Forelimb muscle (tissue), 1 donor: ENCODE results near the gene ADCY7. TPM values are rescaled to one million over a fixed set of nuclear protein-coding genes. Genes with fewer than 3 reads are reported as not detected.
"Not testable (repeated sequence)": the region's sequence is repeated elsewhere in the genome, so short reads cannot be mapped to it uniquely, and the experiment has no call there.

Experiments
- DNase-seq: peaks from one replicate; pipeline ENCODE4 v3.0.0-alpha.2; 2013; ENCODE audit warnings: low read depth
- polyA plus RNA-seq: library from polyadenylated mRNA; unstranded; fragments of 120-200 nt; gene quantifications from one replicate; pipeline ENCODE4 v1.2.1, GENCODE V29; 2013; ENCODE audit not compliant: insufficient read length

The ADCY7 gene
- 6.7 TPM for polyA plus RNA-seq

DNA sequence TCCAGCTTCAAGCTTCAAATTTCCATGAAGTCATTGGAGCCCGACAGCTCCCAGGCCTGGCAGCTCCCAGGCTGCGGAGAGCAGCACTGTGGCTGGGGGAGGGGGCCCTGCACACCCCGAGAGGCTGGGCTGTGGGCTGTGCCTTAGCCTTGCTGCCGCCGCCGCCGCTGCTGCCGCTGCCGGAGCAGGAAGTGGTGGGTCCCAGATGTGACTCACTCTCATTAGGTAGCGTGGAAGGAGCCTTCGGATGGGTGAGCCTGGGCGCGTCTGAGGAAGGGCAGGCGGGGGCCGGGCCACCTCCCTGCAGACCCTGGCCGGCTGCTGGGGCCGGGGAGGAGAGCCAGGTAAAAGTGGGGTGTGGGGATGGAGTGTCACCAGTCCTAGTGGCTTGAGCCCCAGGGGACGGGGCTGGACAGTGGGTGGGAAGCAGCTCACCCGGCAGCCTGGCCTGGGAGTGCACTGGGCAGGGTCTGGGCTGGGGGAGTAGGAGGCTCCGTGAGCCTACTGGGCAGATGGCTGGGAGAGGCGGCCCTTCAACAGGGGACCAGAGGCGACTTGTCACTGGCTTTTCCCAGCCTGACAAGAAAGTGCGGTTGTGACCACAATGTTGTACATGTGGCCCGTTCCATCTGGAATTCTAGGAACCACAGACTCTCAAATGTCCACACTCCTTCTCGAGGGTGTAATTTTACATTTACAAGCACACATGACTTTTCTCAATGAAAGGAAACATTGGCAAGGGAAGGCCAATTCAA lies at the start of gene ADCY7:
ADCY7 (plus strand) TSS at position 215 of the 755 bp plus-strand sequence. CDS start 21,629 bp downstream, outside the sequence.
- DNase-seq, result no peak

DNA sequence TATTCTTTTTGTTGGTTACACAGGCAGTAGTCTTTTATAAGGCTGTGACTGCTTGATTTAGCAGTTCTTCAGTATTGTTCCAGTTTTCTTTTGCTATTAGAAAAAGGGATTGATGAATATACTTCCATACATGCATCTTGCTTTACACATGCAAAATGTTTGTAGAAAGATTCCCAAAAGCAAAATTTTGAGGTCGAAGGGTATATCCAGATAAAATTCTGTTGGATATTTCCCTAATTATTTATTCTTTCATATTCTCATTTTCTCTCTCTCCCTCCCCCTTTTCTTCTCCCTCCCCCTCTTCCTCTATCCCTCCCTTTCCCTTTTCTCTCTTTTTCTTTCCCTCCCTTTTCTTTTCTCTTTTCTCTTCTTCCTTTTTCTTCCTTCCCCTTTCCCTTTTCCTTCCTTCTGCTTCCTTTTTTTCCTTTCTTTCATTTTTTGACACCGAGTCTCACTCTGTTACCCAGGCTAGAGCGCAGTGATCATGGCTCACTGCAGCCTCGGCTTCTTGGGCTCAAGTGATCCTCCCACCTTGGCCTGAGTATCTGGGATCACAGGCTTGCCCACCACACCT lies 46.9 kb upstream of the ADCY7 start:
- no peak for DNase-seq

GRCh38 chr16:50224286-50224685 lies 42.1 kb upstream of the ADCY7 start:
- DNase-seq, result no peak

GRCh38 chr16:50227120-50227519 lies 39.2 kb upstream of the ADCY7 start:
- no peak for DNase-seq

GRCh38 chr16:50227665-50228064 lies 38.7 kb upstream of the ADCY7 start:
- DNase-seq, result no peak

DNA sequence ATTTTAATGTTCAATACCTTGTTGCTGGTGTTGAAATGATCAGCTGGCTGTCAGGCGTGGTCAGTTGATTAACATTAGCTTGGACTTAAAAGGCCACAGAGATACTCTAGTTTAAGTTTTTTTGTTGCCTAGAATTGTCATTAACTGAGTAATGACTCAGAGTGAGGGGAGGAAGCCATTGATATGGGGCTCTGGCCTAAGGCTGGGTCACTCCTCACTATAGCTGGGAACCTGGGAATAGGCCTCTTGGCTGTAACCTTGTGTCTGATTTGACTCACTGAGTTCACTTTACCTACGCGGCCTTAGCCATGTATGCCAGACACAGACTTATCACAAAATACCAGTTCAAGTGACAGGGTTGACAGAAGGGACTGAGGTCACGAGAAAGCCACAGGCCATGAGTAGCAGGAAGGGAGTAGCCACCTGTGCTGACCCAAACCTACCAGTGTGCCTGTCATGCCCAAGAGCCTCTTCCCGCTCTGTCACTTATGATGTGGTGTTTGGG lies 37.9 kb upstream of the ADCY7 start:
- DNase-seq, result no peak

GRCh38 chr16:50229149-50229726 lies 37.1 kb upstream of the ADCY7 start:
- DNase-seq, result no peak

- DNase-seq, result no peak
These were observed 31.4 kb upstream of the ADCY7 start for GRCh38 chr16:50234771-50235556.

- DNase-seq, result no peak
These were observed 30.8 kb upstream of the ADCY7 start for GRCh38 chr16:50235581-50235980.

- DNase-seq, result no peak
These were observed 28.0 kb upstream of the ADCY7 start for GRCh38 chr16:50238314-50238713.

- DNase-seq, result no peak
These were observed 27.5 kb upstream of the ADCY7 start for GRCh38 chr16:50238868-50239301.

DNA sequence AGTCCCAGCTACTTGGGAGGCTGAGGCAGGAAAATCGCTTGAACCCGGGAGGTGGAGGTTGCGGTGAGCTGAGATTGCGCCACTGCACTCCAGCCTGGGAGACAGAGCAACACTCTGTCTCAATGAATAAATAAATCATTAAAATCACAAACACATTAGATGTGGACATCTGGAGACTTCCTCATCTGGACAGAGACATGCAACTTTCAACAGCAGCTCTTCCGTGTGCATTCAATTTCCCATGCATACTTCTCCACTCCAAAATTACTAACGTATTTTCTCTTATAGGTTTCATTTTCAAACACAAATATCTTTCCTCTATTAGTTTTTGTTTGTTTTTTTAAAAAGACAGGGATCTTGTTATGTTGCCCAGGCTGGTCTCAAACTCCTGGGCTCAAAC lies 23.3 kb upstream of the ADCY7 start:
- DNase-seq, result not testable (repeated sequence)

DNA sequence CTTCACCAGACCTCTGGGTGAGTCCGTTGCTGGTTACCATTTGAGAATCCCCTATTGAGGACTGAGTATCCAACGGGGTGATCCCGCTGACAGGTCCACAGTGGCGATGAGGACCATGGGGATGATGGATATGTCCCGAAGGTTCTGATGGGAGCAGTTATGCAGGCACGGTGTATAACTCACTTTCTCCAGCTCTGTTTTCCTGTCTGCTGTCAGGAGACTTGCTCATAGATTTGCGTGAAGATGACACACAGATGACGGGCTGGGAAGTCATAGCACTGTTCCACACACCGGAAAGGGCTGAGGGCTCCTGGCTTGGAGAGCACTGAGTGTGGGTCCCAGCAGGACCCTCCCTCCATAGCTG lies 22.2 kb upstream of the ADCY7 start:
- no peak for DNase-seq

GRCh38 chr16:50244504-50245416 lies 21.6 kb upstream of the ADCY7 start:
- DNase-seq, result no peak

GRCh38 chr16:50245417-50246298 lies 20.7 kb upstream of the ADCY7 start:
- no peak for DNase-seq

DNA sequence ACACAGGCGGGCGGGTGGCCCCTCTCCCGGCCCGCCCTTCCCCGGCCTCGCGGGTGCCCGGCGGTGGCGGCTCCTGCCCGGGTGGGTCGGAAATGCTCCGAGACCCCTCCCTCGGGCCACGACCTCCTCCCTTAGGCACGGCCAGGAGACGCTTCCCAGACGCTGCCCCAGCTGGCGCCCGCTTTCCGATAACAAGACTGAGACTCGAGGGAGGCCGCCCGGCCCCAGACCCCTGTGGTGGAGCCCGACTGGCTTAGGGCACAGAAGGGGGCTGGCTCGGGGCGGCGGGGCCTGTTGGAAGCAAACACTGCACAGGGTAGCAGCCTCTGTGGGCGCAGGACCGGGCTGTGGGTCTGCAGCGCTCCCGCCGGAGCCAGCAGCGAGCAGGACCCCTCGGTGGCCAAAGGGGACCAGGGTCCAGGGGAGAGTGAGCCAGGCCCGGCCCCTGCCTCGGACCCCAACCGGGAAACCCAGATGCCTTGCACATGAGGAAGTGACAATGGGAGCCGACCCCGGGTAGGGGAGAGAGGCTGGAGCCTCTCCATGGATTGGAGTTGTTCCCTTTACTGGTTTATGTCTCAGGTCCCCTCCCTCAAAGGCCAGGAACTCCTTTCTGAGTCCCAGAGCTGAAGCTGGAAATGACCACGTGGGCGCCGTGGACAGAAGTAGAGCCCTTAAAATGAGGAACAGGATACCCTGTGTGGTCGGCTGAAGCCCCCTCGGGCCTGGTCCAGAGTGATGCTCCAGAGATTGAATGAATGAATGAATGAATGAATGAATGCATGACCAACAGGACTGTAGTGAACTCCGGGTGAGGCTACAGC lies 19.8 kb upstream of the ADCY7 start:
- no peak for DNase-seq

- no peak for DNase-seq
These were observed 19.0 kb upstream of the ADCY7 start for GRCh38 chr16:50247123-50247905.

- no peak for DNase-seq
These were observed 18.3 kb upstream of the ADCY7 start for GRCh38 chr16:50247906-50248608.
